Measurements from ENCODE around the gene IGFL1.
"Not testable (repeated sequence)": the region's sequence is repeated elsewhere in the genome, so short reads cannot be mapped to it uniquely, and the experiment has no call there.

The IGFL1 gene

DNA sequence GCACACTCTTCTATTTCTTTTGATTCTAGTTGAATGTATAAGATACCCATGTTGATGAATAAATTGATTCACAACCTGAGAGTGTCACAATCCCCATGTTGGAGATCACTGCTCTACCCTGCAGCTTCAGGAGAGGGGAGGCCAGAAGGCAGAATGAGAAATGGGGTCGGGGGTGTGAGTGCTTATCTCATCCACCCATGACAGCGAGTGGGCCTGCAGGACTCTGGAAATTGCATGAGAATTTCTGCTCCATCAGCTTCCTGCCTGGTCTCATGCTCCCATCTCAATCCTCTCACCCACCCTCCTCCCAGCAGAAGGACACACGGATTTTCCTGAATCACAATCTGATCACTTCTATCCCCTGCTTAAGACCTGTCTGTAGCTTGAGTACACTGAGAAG is 22.9 kb upstream of the IGFL1 start:
- ATAC-seq (replicated peaks) (no peak), DNase-seq (no peak)
- H3K9me3 Mint-ChIP-seq = no peaks in the 10 kb centered on the region
- H3K4me3 Mint-ChIP-seq = no peak overlapping the region
- H3K4me1 Mint-ChIP-seq (ENCODE audit: low read depth in 2 of 2) = peaks cover 0 to 9% of the 10 kb centered on the region in 2 donors
- H3K27me3 Mint-ChIP-seq = peaks cover 55 to 91% of the 10 kb centered on the region in 2 donors
- H3K36me3 Mint-ChIP-seq (ENCODE audit: insufficient read depth) = no peaks in the 10 kb centered on the region
- H3K27ac Mint-ChIP-seq = no peak overlapping the region

DNA sequence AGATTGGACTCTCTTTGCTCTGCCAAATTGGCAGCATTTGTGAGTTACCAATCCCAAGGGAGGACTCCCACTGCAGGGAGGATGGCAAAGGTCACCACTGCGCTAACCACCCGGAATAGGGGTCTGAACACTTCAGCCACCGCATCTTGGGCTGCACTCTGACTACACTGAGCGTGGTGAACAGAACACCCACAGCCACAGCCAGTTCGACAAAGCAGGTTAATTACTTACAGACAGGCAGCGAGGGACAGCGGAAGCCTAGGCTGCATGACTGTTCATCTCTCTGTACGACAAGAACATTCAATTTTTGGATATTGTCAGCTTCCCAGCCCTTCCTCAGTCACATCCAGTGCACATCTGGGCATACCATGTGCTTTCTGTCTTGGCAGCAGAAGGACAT is 21.7 kb upstream of the IGFL1 start:
- not testable (repeated sequence) for H3K4me1 Mint-ChIP-seq (ENCODE audit: low read depth in 2 of 2)

DNA sequence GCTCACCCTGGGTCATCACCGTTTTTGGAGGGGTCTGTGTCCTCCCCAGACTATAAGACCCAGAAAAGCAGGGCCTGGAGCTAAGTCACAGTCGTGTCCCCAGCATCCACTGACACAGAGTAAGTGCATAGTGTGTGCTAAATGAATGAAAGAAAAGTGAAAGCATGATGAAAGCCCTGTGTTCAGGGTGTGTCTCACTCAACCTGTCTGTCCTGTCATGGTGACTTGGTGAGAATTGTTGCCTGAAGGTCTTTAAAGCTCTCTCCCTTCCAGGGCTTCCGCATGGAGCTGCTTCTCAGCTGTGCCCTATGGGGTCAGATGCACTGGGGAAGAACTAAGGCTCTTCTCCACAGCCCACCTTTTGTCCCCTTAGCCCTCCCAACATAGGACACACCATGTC is 20.5 kb upstream of the IGFL1 start:
- ATAC-seq (replicated peaks) (no peak), DNase-seq (no peak)
- no peaks in the 10 kb centered on the region for H3K36me3 Mint-ChIP-seq (ENCODE audit: insufficient read depth)
- peaks cover 63 to 96% of the 10 kb centered on the region in 2 donors for H3K27me3 Mint-ChIP-seq
- H3K4me1 Mint-ChIP-seq (ENCODE audit: low read depth in 2 of 2) = peaks cover 3 to 9% of the 10 kb centered on the region in 2 donors
- no peaks in the 10 kb centered on the region for H3K9me3 Mint-ChIP-seq
- H3K27ac Mint-ChIP-seq = no peak overlapping the region
- no peak overlapping the region for H3K4me3 Mint-ChIP-seq

More for the DNA sequence above, 21.7 kb upstream of the IGFL1 start:
- DNase-seq; H3K27ac Mint-ChIP-seq; H3K4me3 Mint-ChIP-seq; H3K9me3 Mint-ChIP-seq; ATAC-seq (replicated peaks); H3K36me3 Mint-ChIP-seq (ENCODE audit: insufficient read depth): not testable (repeated sequence)
- H3K27me3 Mint-ChIP-seq = peaks cover 55 to 91% of the 10 kb centered on the region in 2 donors

DNA sequence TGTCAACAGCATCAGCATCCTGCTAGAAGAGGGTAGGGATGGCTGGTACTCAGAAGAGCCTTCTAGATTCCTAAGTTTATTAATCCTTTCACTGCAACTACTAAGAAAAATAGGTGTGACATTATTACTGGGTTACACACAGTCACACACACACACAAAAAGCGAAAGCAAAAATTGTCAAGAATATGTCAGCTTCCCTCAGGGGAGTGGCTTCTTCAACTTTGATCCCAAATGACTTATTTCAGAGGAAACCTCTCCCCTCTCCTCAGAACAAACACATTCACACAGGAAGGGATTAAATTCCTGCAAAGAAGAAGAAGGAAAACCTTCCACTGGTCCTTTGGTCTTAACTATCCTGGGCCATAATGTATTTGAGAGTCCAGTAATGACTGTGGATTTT is 20.1 kb upstream of the IGFL1 start:
- Mint-ChIP-seq H3K27ac (no peak overlapping the region), H3K27me3 (peaks cover 68 to 96% of the 10 kb centered on the region in 2 donors), H3K4me1 (ENCODE audit: low read depth in 2 of 2) (peaks cover 3 to 9% of the 10 kb centered on the region in 2 donors), H3K4me3 (no peak overlapping the region), H3K9me3 (no peaks in the 10 kb centered on the region), H3K36me3 (ENCODE audit: insufficient read depth) (no peaks in the 10 kb centered on the region)
- ATAC-seq (replicated peaks) (no peak), DNase-seq (no peak)

DNA sequence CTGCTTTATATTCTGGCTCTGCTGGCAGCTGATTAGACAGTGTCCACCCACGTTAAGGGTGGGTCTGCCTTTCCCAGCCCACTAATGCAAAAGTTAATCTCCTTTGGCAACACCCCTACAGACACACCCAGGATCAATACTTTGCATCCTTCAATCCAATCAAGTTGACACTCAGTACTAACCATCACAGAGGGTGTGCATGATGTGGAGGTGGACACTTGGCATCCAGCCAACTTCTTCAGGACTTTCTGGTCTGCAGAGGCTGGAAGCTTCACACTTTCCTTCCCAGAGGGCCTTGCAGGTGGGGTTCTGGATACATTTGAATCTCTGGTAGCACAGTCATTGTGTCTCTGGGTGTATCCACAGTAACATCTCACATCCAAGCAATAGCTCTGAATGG is 18.9 kb upstream of the IGFL1 start:
- ATAC-seq (replicated peaks) (no peak), DNase-seq (no peak)
- no peaks in the 10 kb centered on the region for H3K9me3 Mint-ChIP-seq
- H3K4me1 Mint-ChIP-seq (ENCODE audit: low read depth in 2 of 2) = peaks cover 3 to 9% of the 10 kb centered on the region in 2 donors
- H3K4me3 Mint-ChIP-seq = no peak overlapping the region
- H3K27ac Mint-ChIP-seq = no peak overlapping the region
- no peaks in the 10 kb centered on the region for H3K36me3 Mint-ChIP-seq (ENCODE audit: insufficient read depth)
- peaks cover 70 to 90% of the 10 kb centered on the region in 2 donors for H3K27me3 Mint-ChIP-seq

DNA sequence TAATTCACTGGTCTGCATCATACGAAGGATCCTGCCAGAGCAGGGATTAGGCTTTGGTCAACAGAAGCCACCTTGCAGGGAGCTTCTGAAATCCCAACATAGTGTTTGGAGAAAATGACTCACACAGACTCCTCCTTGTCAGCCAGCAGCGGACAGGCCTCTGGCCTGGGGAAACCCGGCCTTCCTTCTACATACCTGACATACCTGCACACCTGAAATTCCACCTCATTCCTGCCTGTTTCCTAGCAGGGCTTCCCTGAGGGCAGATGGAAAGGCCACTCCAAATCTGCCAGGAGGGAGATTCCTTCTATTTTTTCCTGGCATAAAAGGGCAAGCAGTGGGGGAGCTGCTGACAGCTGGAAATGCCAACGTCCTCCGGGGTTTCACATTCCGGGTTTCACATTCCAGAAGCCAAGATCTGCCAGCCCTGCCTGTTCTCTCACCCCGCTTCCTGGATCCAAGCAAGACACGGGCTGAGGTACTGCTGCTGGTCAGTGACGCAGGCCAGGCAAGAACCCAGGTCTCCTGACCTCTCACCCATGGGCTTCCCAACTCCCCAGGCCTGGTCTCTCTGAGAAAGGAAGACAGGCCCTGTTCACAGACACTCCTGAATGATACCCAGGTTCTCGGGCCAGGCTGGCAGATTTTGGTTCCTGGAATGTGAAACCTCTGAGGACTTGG is 18.2 kb upstream of the IGFL1 start:
- DNase-seq (no peak), ATAC-seq (replicated peaks) (no peak)
- Mint-ChIP-seq H3K27ac (no peak overlapping the region), H3K9me3 (peaks cover 0 to under 1% of the 10 kb centered on the region in 2 donors), H3K4me3 (no peak overlapping the region), H3K36me3 (ENCODE audit: insufficient read depth) (no peaks in the 10 kb centered on the region), H3K27me3 (peaks cover 77 to 90% of the 10 kb centered on the region in 2 donors), H3K4me1 (ENCODE audit: low read depth in 2 of 2) (peaks cover 3 to 9% of the 10 kb centered on the region in 2 donors)

DNA sequence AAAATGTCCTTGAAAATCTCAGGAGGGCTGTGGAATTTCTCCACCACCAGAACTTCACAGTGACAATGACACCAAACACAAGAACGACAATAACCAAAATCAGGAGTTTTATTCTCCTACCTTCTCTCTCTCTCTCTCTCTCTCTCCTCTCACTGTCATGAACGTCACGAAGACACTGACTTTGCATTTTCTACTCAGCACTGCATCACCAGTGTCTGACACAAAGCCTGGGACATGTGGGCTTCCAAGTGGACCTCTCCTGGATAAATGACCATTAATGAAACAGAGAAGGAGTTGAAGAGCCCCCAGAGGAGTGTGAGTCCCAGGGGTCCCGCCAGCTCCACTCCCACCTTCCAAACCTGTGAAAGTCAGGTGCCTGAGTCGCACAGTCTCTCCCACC is 16.9 kb upstream of the IGFL1 start:
- peaks cover 85 to 90% of the 10 kb centered on the region in 2 donors for H3K27me3 Mint-ChIP-seq
- not testable (repeated sequence) for H3K4me3 Mint-ChIP-seq; ATAC-seq (replicated peaks); DNase-seq; H3K27ac Mint-ChIP-seq; H3K36me3 Mint-ChIP-seq (ENCODE audit: insufficient read depth); H3K9me3 Mint-ChIP-seq; H3K4me1 Mint-ChIP-seq (ENCODE audit: low read depth in 2 of 2)

DNA sequence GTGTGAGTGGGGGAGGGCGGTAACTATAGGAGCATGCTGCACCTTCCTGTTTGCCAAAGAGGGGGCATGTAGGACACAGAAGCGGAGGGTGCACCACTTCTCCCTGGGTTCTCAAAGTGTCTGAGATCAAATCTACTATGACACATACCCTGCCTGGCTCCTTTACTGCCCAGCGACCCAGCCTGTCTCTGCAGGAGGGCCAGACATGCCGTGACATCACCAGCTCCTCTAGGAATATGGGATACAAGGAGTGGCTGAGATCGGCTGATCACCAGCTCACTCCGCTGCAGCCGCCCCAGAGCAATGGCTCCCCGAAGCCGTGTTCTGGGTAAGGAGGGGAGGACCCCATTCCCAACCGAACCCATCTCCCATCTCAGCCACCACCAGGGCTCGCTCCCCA is 16.4 kb upstream of the IGFL1 start:
- H3K36me3 Mint-ChIP-seq (ENCODE audit: insufficient read depth) = peaks cover 2% of the 10 kb centered on the region
- peaks cover 85 to 90% of the 10 kb centered on the region in 2 donors for H3K27me3 Mint-ChIP-seq
- H3K4me3 Mint-ChIP-seq = no peak overlapping the region
- peaks cover 3 to 9% of the 10 kb centered on the region in 2 donors for H3K4me1 Mint-ChIP-seq (ENCODE audit: low read depth in 2 of 2)
- DNase-seq = no peak
- peaks cover 0 to 1% of the 10 kb centered on the region in 2 donors for H3K9me3 Mint-ChIP-seq
- no peak for ATAC-seq (replicated peaks)
- H3K27ac Mint-ChIP-seq = no peak overlapping the region

DNA sequence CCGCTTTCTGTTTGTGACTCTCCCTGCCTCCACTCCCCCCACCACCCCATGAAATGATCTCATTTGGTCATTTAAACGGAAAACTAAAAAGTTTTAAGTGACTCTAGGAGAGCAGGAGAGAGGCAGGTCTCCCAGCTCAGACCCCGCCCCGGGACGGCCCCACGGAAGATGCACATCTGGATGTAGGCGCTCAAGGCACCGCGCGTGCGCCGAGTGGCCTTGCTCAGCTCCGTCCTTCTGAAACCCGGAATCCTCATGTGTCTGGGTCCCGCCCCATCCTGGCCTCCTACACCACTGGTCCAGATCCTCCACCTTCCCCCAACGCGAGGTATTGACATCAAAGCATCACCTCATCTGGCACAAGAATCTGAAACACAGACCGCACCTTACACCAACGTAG is 15.7 kb upstream of the IGFL1 start:
- Mint-ChIP-seq H3K27ac (no peak overlapping the region), H3K4me3 (no peak overlapping the region), H3K9me3 (peaks cover 0 to 1% of the 10 kb centered on the region in 2 donors), H3K4me1 (ENCODE audit: low read depth in 2 of 2) (peaks cover 3 to 4% of the 10 kb centered on the region in 2 donors), H3K36me3 (ENCODE audit: insufficient read depth) (peaks cover 2% of the 10 kb centered on the region), H3K27me3 (peaks cover 82 to 90% of the 10 kb centered on the region in 2 donors)
- no peak for DNase-seq
- no peak for ATAC-seq (replicated peaks)

DNA sequence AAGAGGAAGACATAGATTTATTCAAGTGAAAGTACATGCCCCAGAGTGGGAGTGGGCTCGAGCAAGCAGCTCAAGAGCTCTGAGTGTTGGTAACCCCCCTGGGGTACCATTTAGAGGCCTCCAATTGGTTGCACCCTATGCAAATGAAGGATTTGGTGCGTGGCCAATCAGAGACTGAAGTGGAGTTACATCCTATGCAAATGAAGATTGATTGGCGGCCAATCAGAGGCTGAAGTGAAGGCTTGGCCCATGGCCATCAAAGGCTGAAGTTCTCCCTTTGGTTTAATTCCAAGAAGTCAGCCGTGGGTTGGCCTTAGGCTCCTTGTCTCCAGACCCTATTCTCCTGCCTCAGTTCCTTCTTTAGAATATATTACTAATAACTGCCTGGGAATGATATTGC is 12.9 kb upstream of the IGFL1 start:
- H3K27me3 Mint-ChIP-seq = peaks cover 72 to 89% of the 10 kb centered on the region in 2 donors
- no peak overlapping the region for H3K27ac Mint-ChIP-seq
- ATAC-seq (replicated peaks) (no peak), DNase-seq (no peak)
- no peak overlapping the region for H3K4me3 Mint-ChIP-seq
- H3K9me3 Mint-ChIP-seq = peaks cover 0 to 1% of the 10 kb centered on the region in 2 donors
- H3K4me1 Mint-ChIP-seq (ENCODE audit: low read depth in 2 of 2) = peaks cover 0 to 3% of the 10 kb centered on the region in 2 donors
- peaks cover 2% of the 10 kb centered on the region for H3K36me3 Mint-ChIP-seq (ENCODE audit: insufficient read depth)

DNA sequence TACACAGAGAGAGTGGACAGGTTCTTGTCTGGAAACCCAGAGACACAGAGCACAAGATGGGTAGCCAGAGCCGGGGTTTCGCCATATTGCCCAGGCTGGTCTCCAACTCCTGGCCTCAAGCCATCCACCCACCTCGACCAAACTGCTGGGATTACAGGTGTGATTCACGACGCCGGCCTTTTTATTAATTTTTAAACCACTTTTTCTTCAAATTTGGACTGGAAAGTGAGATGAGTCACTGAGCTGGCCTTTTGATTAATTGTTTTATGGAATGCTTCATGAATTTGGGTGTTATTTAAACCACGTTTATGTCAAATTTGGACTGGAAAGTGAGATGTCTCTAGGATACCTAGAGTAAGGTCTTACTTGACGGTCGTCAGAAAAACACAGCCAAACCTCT is 12.1 kb upstream of the IGFL1 start:
- no peak for ATAC-seq (replicated peaks)
- Mint-ChIP-seq H3K4me3 (no peak overlapping the region), H3K4me1 (ENCODE audit: low read depth in 2 of 2) (peaks cover 0 to 3% of the 10 kb centered on the region in 2 donors), H3K9me3 (peaks cover 0 to 1% of the 10 kb centered on the region in 2 donors), H3K27ac (no peak overlapping the region), H3K27me3 (peaks cover 72 to 89% of the 10 kb centered on the region in 2 donors), H3K36me3 (ENCODE audit: insufficient read depth) (peaks cover 2% of the 10 kb centered on the region)
- DNase-seq = no peak

DNA sequence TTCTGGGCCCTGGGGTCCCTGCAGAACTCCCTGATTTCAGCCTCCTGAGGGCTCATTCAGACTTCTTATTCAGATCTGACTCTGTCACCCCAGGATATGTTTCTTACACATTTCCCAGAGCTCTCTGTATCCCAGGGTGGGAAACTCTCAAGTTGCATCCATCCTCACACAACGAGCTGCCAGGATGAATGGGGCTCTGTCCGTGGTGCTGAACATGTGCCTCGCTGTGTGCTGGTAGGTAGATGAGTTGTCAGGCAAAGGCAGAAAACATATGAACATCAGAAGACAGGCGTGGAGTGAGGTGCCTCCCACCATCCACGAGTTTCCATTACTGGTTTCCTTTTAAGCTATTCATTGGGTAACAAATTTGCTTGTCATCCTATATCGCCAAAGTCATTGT is 11.4 kb upstream of the IGFL1 start:
- H3K27me3 Mint-ChIP-seq = peaks cover 71 to 89% of the 10 kb centered on the region in 2 donors
- H3K9me3 Mint-ChIP-seq = peaks cover 0 to 1% of the 10 kb centered on the region in 2 donors
- DNase-seq = no peak
- H3K4me3 Mint-ChIP-seq = no peak overlapping the region
- H3K27ac Mint-ChIP-seq = no peak overlapping the region
- peaks cover 2% of the 10 kb centered on the region for H3K36me3 Mint-ChIP-seq (ENCODE audit: insufficient read depth)
- H3K4me1 Mint-ChIP-seq (ENCODE audit: low read depth in 2 of 2) = no peaks in the 10 kb centered on the region
- ATAC-seq (replicated peaks) = no peak

DNA sequence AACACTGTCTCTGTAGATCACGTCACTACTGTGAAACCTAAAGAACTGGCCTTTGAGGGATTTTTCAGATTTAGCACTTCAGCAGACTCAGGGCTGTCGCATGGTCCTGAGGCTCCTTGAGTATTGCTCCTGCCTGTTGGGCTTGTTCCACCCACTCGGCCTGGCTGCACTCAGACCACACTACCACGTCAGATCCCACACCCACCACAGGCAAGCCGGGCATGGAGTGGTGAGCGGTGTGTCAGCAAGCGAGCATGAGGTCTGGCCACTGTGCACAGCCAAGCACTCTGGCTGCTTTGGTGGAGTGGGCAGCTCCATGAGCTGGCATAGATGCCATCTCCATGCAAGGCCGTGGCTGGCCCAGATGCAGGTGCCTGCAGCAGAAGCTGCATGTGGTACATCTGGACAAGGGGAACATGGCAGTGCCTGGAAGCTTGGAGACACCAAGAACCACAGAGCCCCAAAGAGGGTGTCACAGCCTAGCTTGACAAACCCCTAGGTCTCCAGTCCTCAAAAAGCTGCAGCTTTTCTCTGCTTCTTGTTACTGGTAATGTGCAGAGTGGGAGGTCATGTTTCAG is 9.4 kb upstream of the IGFL1 start:
- H3K36me3 Mint-ChIP-seq (ENCODE audit: insufficient read depth) = peaks cover 2% of the 10 kb centered on the region
- no peak overlapping the region for H3K27ac Mint-ChIP-seq
- ATAC-seq (replicated peaks) (no peak), DNase-seq (no peak)
- H3K27me3 Mint-ChIP-seq = peaks cover 70 to 94% of the 10 kb centered on the region in 2 donors
- H3K4me1 Mint-ChIP-seq (ENCODE audit: low read depth in 2 of 2) = peaks cover 0 to 5% of the 10 kb centered on the region in 2 donors
- H3K4me3 Mint-ChIP-seq = no peak overlapping the region
- peaks cover 0 to 1% of the 10 kb centered on the region in 2 donors for H3K9me3 Mint-ChIP-seq

DNA sequence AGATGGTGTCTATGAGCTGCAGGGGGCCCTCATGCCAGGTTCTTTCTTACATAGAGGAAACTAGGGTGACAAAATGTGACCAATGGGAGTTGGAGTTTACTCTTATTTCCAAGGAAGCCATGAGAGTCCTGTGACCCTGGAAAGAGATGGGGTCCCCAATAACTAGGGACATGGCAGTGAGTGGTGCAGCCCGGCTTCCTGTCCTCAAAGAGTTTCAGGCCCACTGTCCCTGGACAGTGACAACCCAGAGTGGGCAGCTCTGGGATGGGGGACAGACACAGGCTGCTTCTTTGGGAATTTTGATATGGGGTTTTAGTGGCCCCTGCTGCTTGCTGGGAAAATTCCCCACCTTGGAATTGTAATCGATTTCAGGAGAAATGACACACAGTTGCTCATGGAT is 8.4 kb upstream of the IGFL1 start:
- peaks cover 6 to 12% of the 10 kb centered on the region in 2 donors for H3K4me1 Mint-ChIP-seq (ENCODE audit: low read depth in 2 of 2)
- no peak overlapping the region for H3K27ac Mint-ChIP-seq
- peaks cover 2% of the 10 kb centered on the region for H3K36me3 Mint-ChIP-seq (ENCODE audit: insufficient read depth)
- H3K4me3 Mint-ChIP-seq = no peak overlapping the region
- H3K27me3 Mint-ChIP-seq = peaks cover 71 to 89% of the 10 kb centered on the region in 2 donors
- ATAC-seq (replicated peaks) (no peak), DNase-seq (no peak)
- peaks cover 0 to 1% of the 10 kb centered on the region in 2 donors for H3K9me3 Mint-ChIP-seq
